Hematopoietic multipotent progenitor cell treated with erythropoietin and hydrocortisone succinate and interleukin-3 and kit ligand, for 6 days (in vitro differentiated cells): ENCODE data around the gene ISG15.
"Not testable (repeated sequence)": the region's sequence is repeated elsewhere in the genome, so short reads cannot be mapped to it uniquely, and the experiment has no call there.

Experiments used
- DNase-seq: peaks from one replicate; pipeline ENCODE4 v3.0.0-alpha.2; 2015

The ISG15 gene

GRCh38 chr1:975896-976683 lies 37.2 kb upstream of the ISG15 start:
- peak; percentile 73 for DNase-seq

- DNase-seq, result not testable (repeated sequence)
Measured at GRCh38 chr1:976791-977190, 36.5 kb upstream of the ISG15 start.

- DNase-seq, result no peak
Measured at GRCh38 chr1:978069-978834, 35.0 kb upstream of the ISG15 start.

GRCh38 chr1:978835-979743 lies 34.2 kb upstream of the ISG15 start:
- no peak for DNase-seq

- no peak for DNase-seq
Measured at GRCh38 chr1:979744-980072, 33.6 kb upstream of the ISG15 start.

- no peak for DNase-seq
Measured at GRCh38 chr1:980137-980571, 33.1 kb upstream of the ISG15 start.

- no peak for DNase-seq
Measured at GRCh38 chr1:980602-981395, 32.5 kb upstream of the ISG15 start.

GRCh38 chr1:981491-981954 lies 31.8 kb upstream of the ISG15 start:
- no peak for DNase-seq

GRCh38 chr1:981955-982558 lies 31.2 kb upstream of the ISG15 start, which contains the start of gene PERM1:
PERM1 (minus strand) TSS chr1:982093; CDS start chr1:981029, 1,064 bp downstream.
- no peak for DNase-seq

- DNase-seq, result no peak
Measured at GRCh38 chr1:982765-983436, 30.4 kb upstream of the ISG15 start.

- DNase-seq, result peak; percentile 42
Measured at GRCh38 chr1:983798-984475, 29.4 kb upstream of the ISG15 start.

GRCh38 chr1:984476-984814 lies 28.9 kb upstream of the ISG15 start:
- no peak for DNase-seq

GRCh38 chr1:985126-985525 lies 28.2 kb upstream of the ISG15 start:
- no peak for DNase-seq

- DNase-seq, result not testable (repeated sequence)
Measured at GRCh38 chr1:988061-988460, 25.2 kb upstream of the ISG15 start.

GRCh38 chr1:991275-991674 lies 22.0 kb upstream of the ISG15 start:
- not testable (repeated sequence) for DNase-seq

GRCh38 chr1:991895-992294 lies 21.4 kb upstream of the ISG15 start:
- no peak for DNase-seq

GRCh38 chr1:992362-992761 lies 20.9 kb upstream of the ISG15 start:
- DNase-seq, result no peak

GRCh38 chr1:993379-993995 lies 19.8 kb upstream of the ISG15 start:
- DNase-seq, result no peak

- DNase-seq, result not testable (repeated sequence)
Measured at GRCh38 chr1:994546-994945, 18.8 kb upstream of the ISG15 start.
